K562 (cell line): Measurements from ENCODE around the gene FIGLA. TPM values are rescaled to one million over a fixed set of nuclear protein-coding genes. Genes with fewer than 3 reads are reported as not detected.
A peak's percentile ranks its signal among the peaks of the same experiment; 100 is the strongest.

Experiments used
- ATAC-seq: fragments of 200-7000 bp; cut with Tn5 transposase; 3 replicates; pipeline ENCODE4 v1.9.1; 2020; ENCODE audit warnings: moderate library complexity
- BruUV-seq: library from RNA; stranded (reverse); fragments of 400-500 nt; replicated peaks from 2 replicates; lab custom pipeline; 2021; lab: Mats Ljungman, UMichigan
- CTCF ChIA-PET: fragments of 300-600 bp; formaldehyde crosslinking; extraction: SDS; loops from one replicate; lab custom pipeline; 2021; ENCODE audit warnings: low intra/inter-chr PET ratio; lab: Yijun Ruan, JAX
- POLR2A ChIA-PET: fragments of 300-600, 350-650 bp; sonication (Branson Sonifier 250); formaldehyde crosslinking; extraction: SDS; loops from one replicate; lab custom pipeline; 2021; ENCODE audit warnings: antibody characterized with exemption, inconsistent platforms; lab: Yijun Ruan, JAX
- DNase-seq, 4 experiments: peaks; one replicate each; pipeline versions ENCODE4 v3.0.0 to v3.0.0-alpha.2; 2011 to 2018; ENCODE audit warnings: low spot score in 3 of 4, mixed read lengths in 3 of 4; ENCODE audit errors: extremely low read depth in 1 of 4
- FAIRE-seq: peaks from 2 replicates; lab custom pipeline; 2011; peaks lifted over from hg19 to GRCh38; lab: Jason Lieb, UNC
- H2AFZ ChIP-seq: 2 replicates; pipeline ENCODE4 v1.6.0; 2011; ENCODE audit warnings: low read depth, low read length, control low read depth, inconsistent platforms
- H3K27ac ChIP-seq: fragments of 200-600 bp; 3 replicates; pipeline ENCODE4 v1.8.0; 2011; ENCODE audit warnings: low read depth, mild to moderate bottlenecking, control low read depth, inconsistent platforms, low read length, moderate library complexity, mixed read lengths; ENCODE audit errors: extremely low read depth
- H3K27me3 ChIP-seq, 2 experiments: fragments of 300-600 bp in 1 of 2; 2 replicates in 1 of 2; 3 replicates in 1 of 2; pipeline versions ENCODE4 v1.6.0 to v1.8.0; 2011; ENCODE audit warnings: inconsistent platforms in 2 of 2, low read length in 2 of 2, mild to moderate bottlenecking in 1 of 2, mixed read lengths in 1 of 2, moderate library complexity in 1 of 2; ENCODE audit not compliant: control insufficient read depth in 2 of 2, insufficient read depth in 2 of 2
- H3K36me3 ChIP-seq: fragments of 300-600 bp; 3 replicates; pipeline ENCODE4 v1.8.0; 2011; ENCODE audit warnings: mild to moderate bottlenecking, low read length, inconsistent platforms; ENCODE audit not compliant: control insufficient read depth, insufficient read depth
- H3K4me1 ChIP-seq, 2 experiments: fragments of 200-600 bp in 1 of 2; replicated peaks in 1 of 2; 2 replicates in 1 of 2; 3 replicates in 1 of 2; pipeline versions ENCODE4 v1.5.1 to v1.8.0; 2011; ENCODE audit warnings: inconsistent platforms in 2 of 2, low read length in 2 of 2, mild to moderate bottlenecking in 1 of 2, mixed read lengths in 1 of 2, moderate library complexity in 1 of 2; ENCODE audit not compliant: control insufficient read depth in 2 of 2, insufficient read depth in 2 of 2
- H3K4me2 ChIP-seq: 2 replicates; pipeline ENCODE4 v1.6.1; 2011; ENCODE audit warnings: low read length, control low read depth, inconsistent platforms, mixed read lengths; ENCODE audit not compliant: insufficient read depth
- H3K4me3 ChIP-seq: fragments of 200-600 bp; sonication (generic), shearing (Covaris generic); 2 replicates; pipeline ENCODE4 v1.5.1; 2016; ENCODE audit warnings: control low read depth, inconsistent platforms
- H3K79me2 ChIP-seq: fragments of 200-600 bp; 3 replicates; pipeline ENCODE4 v1.8.0; 2011; ENCODE audit warnings: low read length, inconsistent platforms; ENCODE audit not compliant: control insufficient read depth, insufficient read depth
- H3K9ac ChIP-seq, 2 experiments: 2 replicates each; pipeline versions ENCODE4 v1.6.0 to v1.6.1; 2011; ENCODE audit warnings: low read depth in 2 of 2, low read length in 2 of 2, control low read depth in 1 of 2, inconsistent platforms in 1 of 2, mild to moderate bottlenecking in 1 of 2, mixed read lengths in 1 of 2; ENCODE audit not compliant: insufficient read depth in 1 of 2
- H3K9me1 ChIP-seq: one replicate; pipeline ENCODE4 v1.6.0; 2011; ENCODE audit warnings: inconsistent platforms, mild to moderate bottlenecking, low read length, moderate library complexity; ENCODE audit not compliant: control insufficient read depth, insufficient read depth
- H3K9me3 ChIP-seq: replicated peaks from 2 replicates; pipeline ENCODE4 v1.5.1; 2011; ENCODE audit warnings: low read depth, low read length, inconsistent platforms; ENCODE audit not compliant: control insufficient read depth, insufficient read depth
- H4K20me1 ChIP-seq: replicated peaks from 2 replicates; pipeline ENCODE4 v1.6.1; 2011; ENCODE audit warnings: low read length, inconsistent platforms, mixed read lengths; ENCODE audit not compliant: control insufficient read depth, insufficient read depth
- CBX2 ChIP-seq: fragments of 200-600 bp; sonication (generic); IDR thresholded peaks from one replicate; pipeline ENCODE4 v1.6.1; 2012; ENCODE audit warnings: mild to moderate bottlenecking, low read length, inconsistent platforms; ENCODE audit not compliant: insufficient read depth, poor library complexity, severe bottlenecking
- E2F5 ChIP-seq: sonication (generic); formaldehyde crosslinking; IDR thresholded peaks from 2 replicates; pipeline ENCODE4 v1.8.0; 2022; ENCODE audit warnings: mild to moderate bottlenecking, missing genetic modification reagents
- GATAD2A ChIP-seq: fragments of 450-650 bp; IDR thresholded peaks from 2 replicates; pipeline ENCODE4 v1.6.1; 2017
- MYC ChIP-seq, 2 experiments: fragments of 250-450 bp in 1 of 2; sonication (Bioruptor Pico) in 1 of 2; IDR thresholded peaks; 2 replicates each; pipeline versions ENCODE4 v1.5.1 to v1.6.1; 2012 to 2021; ENCODE audit warnings: low read depth in 2 of 2, borderline replicate concordance in 1 of 2, improper control_type of control experiment in 1 of 2, low read length in 1 of 2, mild to moderate bottlenecking in 1 of 2, moderate library complexity in 1 of 2
- NFXL1 ChIP-seq: fragments of 450-650 bp; formaldehyde crosslinking; IDR thresholded peaks from 2 replicates; pipeline ENCODE4 v1.4.0; 2021; ENCODE audit warnings: mild to moderate bottlenecking
- PPARD ChIP-seq: fragments of 250-450 bp; sonication (Bioruptor Pico); IDR thresholded peaks from 2 replicates; pipeline ENCODE4 v1.8.0; 2022; ENCODE audit warnings: inconsistent platforms, mild to moderate bottlenecking, moderate library complexity
- RBM39 ChIP-seq: fragments of 200-400 bp; formaldehyde crosslinking; optimal IDR thresholded peaks from 2 replicates; pipeline ENCODE3; 2018; ENCODE audit warnings: low read depth, low read length
- RFX1 ChIP-seq: fragments of 450-650 bp; IDR thresholded peaks from 2 replicates; pipeline ENCODE4 v1.6.1; 2016; ENCODE audit warnings: mild to moderate bottlenecking, moderate library complexity
- ZNF589 ChIP-seq: fragments of 200-800 bp; sonication (Bioruptor generic); IDR thresholded peaks from 2 replicates; pipeline ENCODE4 v1.6.1; 2016; ENCODE audit warnings: low read depth, missing genetic modification characterization, missing compliant biosample characterization
- WGBS: fragments of 100-300 bp; shearing (Covaris generic); methylation state at CpG from one replicate; pipeline ENCODE4 v1.1.6; 2016; ENCODE audit warnings: low coverage, mixed read lengths; ENCODE audit not compliant: insufficient coverage; ENCODE audit errors: missing lambda C conversion rate; 5-methylcytosine and 5-hydroxymethylcytosine counted together
- in situ Hi-C: fragments of 300-500 bp; cut with MboI; formaldehyde crosslinking; loops from 4 replicates; pipeline ENCODE4 v1.15.0; 2018; ENCODE audit warnings: inconsistent platforms, mixed read lengths
- intact Hi-C: fragments of 100-400 bp; cut with micrococcal nuclease; formaldehyde crosslinking; loops from 2 replicates; pipeline ENCODE4 v1.14.2; 2022
- polyA plus RNA-seq, 8 experiments: library from polyadenylated mRNA; depleted of rRNA in 4 of 8; stranded (reverse) in 5 of 8; unstranded in 3 of 8; fragments of >200 nt; fragmentation: Nextera tagmentation in 2 of 8; fragmentation: Illumina TruSeq in 1 of 8; extraction: Ambion mirVana in 2 of 8; extraction: Trizol in 1 of 8; gene quantifications; 2 replicates each; pipeline versions ENCODE4 v1.2.1 to v1.2.3, GENCODE V29; 2011 to 2014; ENCODE audit warnings: inconsistent platforms in 1 of 8, missing spikeins in 1 of 8
- total RNA-seq, 7 experiments: library from RNA; depleted of rRNA in 6 of 7; stranded (reverse); fragments of >200 nt in 6 of 7; fragmentation: Illumina TruSeq in 2 of 7; extraction: Trizol in 2 of 7; gene quantifications; 2 replicates each; pipeline versions ENCODE4 v1.2.1 to v1.2.3, GENCODE V29; 2011 to 2021; ENCODE audit warnings: low replicate concordance in 1 of 7

FIGLA gene
- total and polyA plus RNA-seq, 9 of the 15 experiments (the other 6 are each of a cell fraction or from before 2014, with no cell fraction given): not detected

- TF ChIP-seq RBM39 (no peak), E2F5 (CRISPR knock-in tag) (no peak), NFXL1 (CRISPR knock-in tag) (no peak), MYC (IDR thresholded peaks at IDR 0.05; ENCODE audit: low read depth, low read length) (no peak), MYC (CRISPR knock-in tag; IDR thresholded peaks at IDR 0.05; ENCODE audit: borderline replicate concordance, low read depth) (no peak), CBX2 (no peak), ZNF589 (no peak), PPARD (CRISPR knock-in tag) (no peak)
- TF ChIP-seq, all 486 proteins: peak for 0
Observed at GRCh38 chr2:70735071-70735470, 55.4 kb downstream of the FIGLA start (continued).

- DNase-seq (no peak), ATAC-seq (no peak), FAIRE-seq (peak; percentile 64)
- 57% methylated on average over 7 of the region's 7 CpGs for WGBS
- no TSS peak for BruUV-seq
- 0 out of 3 replicates have a peak, but pooled peaks cover 4% of the 10 kb centered on the region for H3K79me2 ChIP-seq
- intact Hi-C loops: no loop called here
- H3K36me3 ChIP-seq: no peaks in the 10 kb centered on the region
- no peak overlapping the region for H3K4me3 ChIP-seq
- no peak overlapping the region for H2AFZ ChIP-seq
- H3K4me1 ChIP-seq: peaks cover 5 to 7% of the 10 kb centered on the region in 2 experiments; a peak in 4 of 5 replicates
- H4K20me1 ChIP-seq: no peaks in the 10 kb centered on the region
- no peaks in the 10 kb centered on the region for H3K27me3 ChIP-seq
- CTCF ChIA-PET: no interaction called here
- no peaks in the 10 kb centered on the region for H3K9me3 ChIP-seq
- H3K9ac ChIP-seq: no peak overlapping the region
- no peak overlapping the region for H3K27ac ChIP-seq
- TF ChIP-seq RFX1 (peak; percentile 38; the same call in 1 of the 2 replicates), GATAD2A (no peak)
- POLR2A ChIA-PET: interaction anchor here (0.6 to 1.0 kb wide), 2 partner anchors 10 to 454 kb away, joined by 3 to 4 read pairs; no protein-coding TSS in a partner anchor
- in situ Hi-C loops: no loop called here
- no peak overlapping the region for H3K4me2 ChIP-seq
- no peaks in the 10 kb centered on the region for H3K9me1 ChIP-seq
Observed at GRCh38 chr2:70733646-70734180, 56.7 kb downstream of the FIGLA start.
